Right hindlimb (tissue), 1 donor: Measurements from ENCODE around the gene PRB4.
"Not testable (repeated sequence)": the region's sequence is repeated elsewhere in the genome, so short reads cannot be mapped to it uniquely, and the experiment has no call there.

Source experiments
- DNase-seq: peaks from one replicate; pipeline ENCODE4 v3.0.0-alpha.2; 2018

The PRB4 gene

GRCh38 chr12:11310336-11310735 lies at the start of gene PRB4:
PRB4 (minus strand) TSS chr12:11310436; CDS start chr12:11310398, 38 bp downstream.
- DNase-seq: no peak

GRCh38 chr12:11351736-11352135 lies 41.5 kb upstream of the PRB4 start:
- not testable (repeated sequence) for DNase-seq

GRCh38 chr12:11348439-11348838 lies 38.2 kb upstream of the PRB4 start:
- no peak for DNase-seq

- no peak for DNase-seq
Measured at GRCh38 chr12:11347810-11348209, 37.6 kb upstream of the PRB4 start.

GRCh38 chr12:11344500-11344899 lies 34.3 kb upstream of the PRB4 start:
- DNase-seq: no peak

GRCh38 chr12:11324426-11324825 lies 14.2 kb upstream of the PRB4 start:
- DNase-seq: no peak

GRCh38 chr12:11321980-11322379 lies 11.7 kb upstream of the PRB4 start:
- no peak for DNase-seq

GRCh38 chr12:11307143-11307542 lies 3.1 kb downstream of the PRB4 start:
- DNase-seq: no peak

GRCh38 chr12:11273449-11273848 lies 36.8 kb downstream of the PRB4 start:
- DNase-seq: no peak

- DNase-seq: no peak
Measured at GRCh38 chr12:11269607-11270006, 40.6 kb downstream of the PRB4 start, which contains the start of gene PRB3. PRB3 (minus strand) TSS chr12:11269707; CDS start chr12:11269669, 38 bp downstream.

- no peak for DNase-seq
Measured at GRCh38 chr12:11264501-11264900, 45.7 kb downstream of the PRB4 start.
